ENCODE data around the gene INAFM2. TPM values are rescaled to one million over a fixed set of nuclear protein-coding genes. Genes with fewer than 3 reads are reported as not detected.

INAFM2 gene
- total RNA-seq, 2 donors from 2014 or later = 5.8 to 14.2 TPM

GRCh38 chr15:40372981-40373380 lies 49.5 kb downstream of the INAFM2 start:
- no peak overlapping the region for H3K27ac Mint-ChIP-seq
- DNase-seq (ENCODE audit: low spot score in 2 of 2) = no peak
- no peaks in the 10 kb centered on the region for H3K36me3 Mint-ChIP-seq

More at GRCh38 chr15:40372981-40373380, 49.5 kb downstream of the INAFM2 start:
- no peaks in the 10 kb centered on the region for H3K9me3 Mint-ChIP-seq
- no peak for ATAC-seq

Other genes with a start within 250 kb of the INAFM2 start
- gene BMF, start 214.8 kb upstream of the INAFM2 start, total RNA-seq = 10 to 100 TPM; 10.8 to 11.6 TPM
- gene BUB1B, start 162.6 kb upstream of the INAFM2 start, total RNA-seq = 100 to 1,000 TPM in 1 of 2 donors, 10 to 100 TPM in 1; 98.9 to 141 TPM
- gene PAK6, start 84.6 kb upstream of the INAFM2 start, total RNA-seq = under 1 TPM; 0.29 to 0.30 TPM
- not detected for gene ANKRD63, start 40.6 kb upstream of the INAFM2 start, total RNA-seq
- 10 to 100 TPM; 63.5 to 91.5 TPM for gene PLCB2, start 15.8 kb upstream of the INAFM2 start, total RNA-seq
- gene CCDC9B, start 17.2 kb downstream of the INAFM2 start, total RNA-seq = 1 to 10 TPM; 1.6 to 2.8 TPM
- gene PHGR1, start 27.3 kb downstream of the INAFM2 start, total RNA-seq = not detected
- under 1 TPM; 0.06 to 0.50 TPM for gene DISP2, start 34.5 kb downstream of the INAFM2 start, total RNA-seq
- 10 to 100 TPM; 48.6 to 96.4 TPM for gene KNSTRN, start 59.0 kb downstream of the INAFM2 start, total RNA-seq
- gene IVD, start 82.1 kb downstream of the INAFM2 start, total RNA-seq = 10 to 100 TPM; 45.2 to 66.9 TPM
- gene BAHD1, start 117.3 kb downstream of the INAFM2 start, total RNA-seq = 10 to 100 TPM; 14.6 to 15.1 TPM
- 1 to 10 TPM; 1.6 to 6.7 TPM for gene CHST14, start 147.3 kb downstream of the INAFM2 start, total RNA-seq
- gene CCDC32, start 241.3 kb downstream of the INAFM2 start, total RNA-seq = 10 to 100 TPM; 24.1 to 25.0 TPM
- 10 to 100 TPM; 10.1 to 12.7 TPM for gene RPUSD2, start 245.6 kb downstream of the INAFM2 start, total RNA-seq

All from activated naive CD4-positive, alpha-beta T cell treated with anti-CD3 and anti-CD28 coated beads, Interleukin-2, amount 50 U/mL, for 72 hours (primary cell).